ENCODE data around the gene CHST12. TPM values are rescaled to one million over a fixed set of nuclear protein-coding genes. Genes with fewer than 3 reads are reported as not detected.

Gene CHST12
- total RNA-seq, 1 donor from 2014 or later = 16.7 TPM

GRCh38 chr7:2357165-2357564 lies 46.2 kb upstream of the CHST12 start:
- peaks cover 8% of the 10 kb centered on the region for H3K36me3 Mint-ChIP-seq (ENCODE audit: insufficient read depth)
- no peaks in the 10 kb centered on the region for H3K27me3 Mint-ChIP-seq
- peaks cover 18% of the 10 kb centered on the region for H3K4me1 Mint-ChIP-seq (ENCODE audit: low read depth)
- no peak for DNase-seq (ENCODE audit: low spot score, unreplicated experiment)
- H3K4me3 Mint-ChIP-seq (ENCODE audit: low read depth) = peak overlapping the region; percentile 82
- no peaks in the 10 kb centered on the region for H3K9me3 Mint-ChIP-seq (ENCODE audit: low read depth)
- peak overlapping the region; percentile 51 for H3K27ac Mint-ChIP-seq
- TF ChIP-seq CTCF (IDR thresholded peaks at IDR 0.05; ENCODE audit: unreplicated experiment) = no peak

DNA sequence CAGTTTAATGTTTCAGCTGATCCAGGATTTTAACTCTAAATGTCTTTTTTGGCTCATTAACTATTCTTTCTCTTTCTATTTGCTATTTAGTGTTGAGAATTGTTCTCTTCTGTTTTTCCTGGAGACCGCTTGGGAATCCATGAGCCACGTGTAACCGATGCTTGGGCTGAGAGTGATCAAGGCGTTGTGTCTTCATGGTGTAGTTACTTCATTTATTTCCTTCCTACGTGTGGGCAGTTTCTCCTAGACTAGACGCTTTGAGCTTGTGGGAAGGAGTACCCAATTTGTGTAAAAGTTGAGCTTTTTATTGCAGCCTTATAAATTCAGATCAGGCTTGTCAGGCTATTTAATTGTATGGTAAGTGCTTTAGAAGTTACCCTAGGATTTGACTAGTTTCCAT lies 45.8 kb upstream of the CHST12 start:
- TF ChIP-seq CTCF (IDR thresholded peaks at IDR 0.05; ENCODE audit: unreplicated experiment) = no peak
- Mint-ChIP-seq H3K9me3 (ENCODE audit: low read depth) (no peaks in the 10 kb centered on the region), H3K4me3 (ENCODE audit: low read depth) (no peak overlapping the region), H3K27me3 (no peaks in the 10 kb centered on the region), H3K27ac (peak overlapping the region; percentile 9), H3K36me3 (ENCODE audit: insufficient read depth) (peaks cover 11% of the 10 kb centered on the region), H3K4me1 (ENCODE audit: low read depth) (peaks cover 18% of the 10 kb centered on the region)
- DNase-seq (ENCODE audit: low spot score, unreplicated experiment) = no peak

DNA sequence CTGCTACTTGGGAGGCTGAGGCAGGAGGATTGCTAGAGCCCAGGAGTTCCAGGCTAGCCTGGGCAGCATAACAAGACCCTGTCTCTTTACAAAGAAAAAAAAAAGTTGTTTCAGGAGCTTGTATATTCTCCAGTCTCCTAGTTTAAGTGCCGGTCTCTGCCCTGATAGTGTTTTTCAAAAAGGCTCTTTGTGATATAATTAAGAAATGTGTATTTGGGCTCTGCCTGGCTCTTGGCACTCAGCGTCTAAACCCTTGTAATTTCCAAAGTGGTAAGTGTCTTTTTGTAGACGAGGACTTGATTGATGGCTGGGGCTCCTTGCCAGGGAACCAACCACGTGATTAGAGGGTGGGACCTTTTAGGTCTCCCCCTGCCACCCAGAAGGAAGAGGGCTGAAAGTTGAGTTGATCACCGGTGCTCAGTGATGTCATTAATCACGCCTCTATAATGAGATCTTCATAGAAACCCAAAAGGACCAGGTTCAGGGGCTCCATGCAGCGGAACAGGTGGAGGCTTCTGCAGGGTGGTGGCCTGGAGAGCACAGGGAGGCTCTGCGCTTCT lies 44.4 kb upstream of the CHST12 start:
- Mint-ChIP-seq H3K27me3 (no peaks in the 10 kb centered on the region), H3K9me3 (ENCODE audit: low read depth) (no peaks in the 10 kb centered on the region), H3K4me3 (ENCODE audit: low read depth) (no peak overlapping the region)

GRCh38 chr7:2359610-2360009 lies 43.8 kb upstream of the CHST12 start:
- Mint-ChIP-seq H3K27me3 (no peaks in the 10 kb centered on the region), H3K4me1 (ENCODE audit: low read depth) (peaks cover 15% of the 10 kb centered on the region), H3K27ac (peak overlapping the region; percentile 53), H3K4me3 (ENCODE audit: low read depth) (no peak overlapping the region), H3K36me3 (ENCODE audit: insufficient read depth) (peaks cover 23% of the 10 kb centered on the region), H3K9me3 (ENCODE audit: low read depth) (no peaks in the 10 kb centered on the region)
- no peak for DNase-seq (ENCODE audit: low spot score, unreplicated experiment)
- no peak for TF ChIP-seq CTCF (IDR thresholded peaks at IDR 0.05; ENCODE audit: unreplicated experiment)

More for the DNA sequence above, 44.4 kb upstream of the CHST12 start:
- Mint-ChIP-seq H3K36me3 (ENCODE audit: insufficient read depth) (peaks cover 18% of the 10 kb centered on the region), H3K27ac (peak overlapping the region; percentile 39), H3K4me1 (ENCODE audit: low read depth) (peaks cover 18% of the 10 kb centered on the region)
- TF ChIP-seq CTCF (IDR thresholded peaks at IDR 0.05; ENCODE audit: unreplicated experiment) = no peak
- no peak for DNase-seq (ENCODE audit: low spot score, unreplicated experiment)

DNA sequence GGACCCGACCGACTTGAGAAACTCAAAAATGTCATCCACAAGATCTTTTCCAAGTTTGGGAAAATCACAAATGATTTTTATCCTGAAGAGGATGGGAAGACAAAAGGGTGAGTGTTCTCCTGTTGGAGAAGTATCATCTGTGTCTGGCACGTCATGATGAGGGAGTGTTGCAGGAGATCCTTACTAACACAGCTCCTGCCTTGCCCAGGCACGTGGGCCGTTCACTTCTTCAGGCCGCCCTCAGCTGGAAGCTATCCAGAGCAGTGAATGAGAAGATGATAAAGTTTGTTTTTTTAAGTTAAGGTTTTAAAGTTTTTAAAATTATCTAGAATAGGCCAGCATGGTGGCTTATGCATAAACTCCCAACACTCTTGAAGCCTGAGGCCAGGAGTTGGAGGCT lies 42.6 kb upstream of the CHST12 start:
- Mint-ChIP-seq H3K9me3 (ENCODE audit: low read depth) (no peaks in the 10 kb centered on the region), H3K27me3 (no peaks in the 10 kb centered on the region), H3K4me1 (ENCODE audit: low read depth) (peaks cover 12% of the 10 kb centered on the region), H3K27ac (no peak overlapping the region), H3K36me3 (ENCODE audit: insufficient read depth) (peaks cover 29% of the 10 kb centered on the region), H3K4me3 (ENCODE audit: low read depth) (no peak overlapping the region)
- no peak for DNase-seq (ENCODE audit: low spot score, unreplicated experiment)
- no peak for TF ChIP-seq CTCF (IDR thresholded peaks at IDR 0.05; ENCODE audit: unreplicated experiment)

Data from progenitor cell of endocrine pancreas (in vitro differentiated cells).